GM12865 (cell line): Measurements from ENCODE around the gene XXYLT1.

Experiments
- DNase-seq: peaks from one replicate; pipeline ENCODE4 v3.0.0; 2010; ENCODE audit warnings: low read depth
- H3K4me3 ChIP-seq: 2 replicates; pipeline ENCODE4 v1.5.1; 2011; ENCODE audit warnings: mild to moderate bottlenecking, low read depth, low read length, control low read depth
- TF ChIP-seq, protein P1 (sequence below): IDR thresholded peaks from 2 replicates; pipeline ENCODE4 v1.5.1; 2011; ENCODE audit warnings: low read length, control low read depth, low read depth, inconsistent platforms; ENCODE audit not compliant: insufficient read depth; ENCODE audit errors: missing control alignments

The XXYLT1 gene

DNA sequence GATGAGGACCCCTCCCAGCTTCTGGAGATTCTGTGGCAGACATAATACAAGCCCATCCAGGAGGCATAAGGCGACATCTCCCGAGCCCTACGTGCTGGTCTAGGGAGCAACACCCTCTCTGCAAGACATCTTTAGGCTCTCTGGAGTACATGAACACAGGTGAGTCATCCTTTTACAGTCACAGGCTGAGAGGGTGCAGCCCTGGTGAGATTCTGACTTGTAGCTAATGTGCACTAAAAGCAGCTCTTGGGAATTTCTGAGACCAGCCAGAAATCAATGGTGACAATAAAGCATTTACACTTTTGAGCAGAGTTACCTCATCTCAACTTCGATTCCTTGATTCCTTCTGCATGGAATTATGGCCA, 131.1 kb downstream of the XXYLT1 start:
- no peak overlapping the region for H3K4me3 ChIP-seq
- TF ChIP-seq, protein P1, sequence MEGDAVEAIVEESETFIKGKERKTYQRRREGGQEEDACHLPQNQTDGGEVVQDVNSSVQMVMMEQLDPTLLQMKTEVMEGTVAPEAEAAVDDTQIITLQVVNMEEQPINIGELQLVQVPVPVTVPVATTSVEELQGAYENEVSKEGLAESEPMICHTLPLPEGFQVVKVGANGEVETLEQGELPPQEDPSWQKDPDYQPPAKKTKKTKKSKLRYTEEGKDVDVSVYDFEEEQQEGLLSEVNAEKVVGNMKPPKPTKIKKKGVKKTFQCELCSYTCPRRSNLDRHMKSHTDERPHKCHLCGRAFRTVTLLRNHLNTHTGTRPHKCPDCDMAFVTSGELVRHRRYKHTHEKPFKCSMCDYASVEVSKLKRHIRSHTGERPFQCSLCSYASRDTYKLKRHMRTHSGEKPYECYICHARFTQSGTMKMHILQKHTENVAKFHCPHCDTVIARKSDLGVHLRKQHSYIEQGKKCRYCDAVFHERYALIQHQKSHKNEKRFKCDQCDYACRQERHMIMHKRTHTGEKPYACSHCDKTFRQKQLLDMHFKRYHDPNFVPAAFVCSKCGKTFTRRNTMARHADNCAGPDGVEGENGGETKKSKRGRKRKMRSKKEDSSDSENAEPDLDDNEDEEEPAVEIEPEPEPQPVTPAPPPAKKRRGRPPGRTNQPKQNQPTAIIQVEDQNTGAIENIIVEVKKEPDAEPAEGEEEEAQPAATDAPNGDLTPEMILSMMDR, result no peak
- DNase-seq, result no peak

GRCh38 chr3:195139091-195139875, 131.7 kb downstream of the XXYLT1 start:
- TF ChIP-seq, protein P1, result no peak
- DNase-seq, result peak; percentile 84
- peak overlapping the region; percentile 12 for H3K4me3 ChIP-seq

GRCh38 chr3:195137638-195138588, 133.0 kb downstream of the XXYLT1 start:
- TF ChIP-seq, protein P1, result no peak
- no peak overlapping the region for H3K4me3 ChIP-seq
- DNase-seq, result no peak

GRCh38 chr3:195135917-195136316, 135.0 kb downstream of the XXYLT1 start:
- no peak overlapping the region for H3K4me3 ChIP-seq
- TF ChIP-seq, protein P1, result no peak
- DNase-seq, result no peak

DNA sequence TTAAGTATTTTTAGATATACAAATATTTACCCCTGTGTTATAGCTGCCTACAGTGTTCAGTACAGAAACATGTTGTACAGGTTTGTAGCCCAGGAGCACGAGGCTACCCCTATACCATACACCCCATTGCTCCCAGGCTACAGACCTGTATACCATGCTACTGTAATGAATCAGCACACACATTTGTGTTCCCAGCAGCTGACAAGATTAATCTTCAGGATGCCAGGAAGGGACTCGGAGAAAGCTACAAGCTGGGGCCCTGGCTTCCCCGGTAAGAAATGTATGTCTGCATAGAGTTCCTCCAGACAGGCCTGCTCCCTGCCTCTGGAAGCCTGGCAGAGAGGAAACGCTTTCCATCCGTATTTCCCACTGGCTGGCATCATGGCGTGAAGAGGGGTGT, 136.5 kb downstream of the XXYLT1 start:
- TF ChIP-seq, protein P1, result no peak
- no peak overlapping the region for H3K4me3 ChIP-seq
- no peak for DNase-seq

DNA sequence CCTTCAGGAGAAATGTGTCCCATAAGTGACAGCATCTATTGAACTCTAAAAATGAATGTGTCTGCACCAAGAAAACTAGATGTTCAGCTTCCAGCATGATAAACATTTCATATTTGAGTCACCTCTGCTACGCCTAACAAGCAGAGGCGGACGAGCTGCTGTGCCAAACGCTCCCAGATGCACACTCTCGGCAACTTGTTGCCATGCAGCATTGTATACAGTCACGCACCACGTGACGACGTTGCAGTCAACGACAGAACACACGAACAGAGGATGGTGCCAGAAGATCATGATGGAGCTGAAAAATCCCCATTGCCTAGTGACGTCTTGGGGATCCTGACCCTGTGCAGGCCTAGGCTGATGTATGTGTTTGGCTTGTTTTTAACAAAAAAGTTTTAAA, 137.5 kb downstream of the XXYLT1 start:
- TF ChIP-seq, protein P1, result no peak
- DNase-seq, result peak; percentile 52

More for the DNA sequence above, 137.5 kb downstream of the XXYLT1 start:
- H3K4me3 ChIP-seq, result no peak overlapping the region
